HG03139 (cell line): ENCODE results near the gene PPP2CA.
A peak's percentile ranks its signal among the peaks of the same experiment; 100 is the strongest.
"Not testable (repeated sequence)": the region's sequence is repeated elsewhere in the genome, so short reads cannot be mapped to it uniquely, and the experiment has no call there.

ENCODE experiments used
- ATAC-seq: cut with Tn5 transposase; IDR thresholded peaks from one replicate; pipeline ENCODE4 v1.9.1; 2021; ENCODE audit not compliant: unreplicated experiment

Gene PPP2CA

GRCh38 chr5:134203630-134204029 is 22.2 kb downstream of the PPP2CA start:
- ATAC-seq: no peak

GRCh38 chr5:134195666-134196065 is 30.2 kb downstream of the PPP2CA start:
- no peak for ATAC-seq

DNA sequence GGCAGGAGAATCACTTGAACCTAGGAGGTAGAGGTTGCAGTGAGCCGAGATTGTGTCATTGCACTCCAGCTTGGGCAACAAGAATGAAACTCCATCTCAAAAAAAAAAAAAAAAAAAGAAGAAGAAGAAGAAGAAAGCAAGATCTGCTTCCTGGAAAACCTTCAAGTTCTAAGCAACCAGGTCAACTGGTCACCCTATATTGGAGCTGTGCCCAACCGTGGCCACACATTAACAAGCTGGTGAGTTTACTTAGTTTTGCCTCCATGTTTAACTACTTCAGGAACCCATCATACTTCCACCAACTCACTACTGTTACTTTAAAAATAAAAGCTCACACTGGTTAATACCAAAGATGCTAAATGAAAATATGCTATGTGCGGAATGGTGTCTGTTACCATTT is 36.8 kb downstream of the PPP2CA start:
- ATAC-seq: no peak

DNA sequence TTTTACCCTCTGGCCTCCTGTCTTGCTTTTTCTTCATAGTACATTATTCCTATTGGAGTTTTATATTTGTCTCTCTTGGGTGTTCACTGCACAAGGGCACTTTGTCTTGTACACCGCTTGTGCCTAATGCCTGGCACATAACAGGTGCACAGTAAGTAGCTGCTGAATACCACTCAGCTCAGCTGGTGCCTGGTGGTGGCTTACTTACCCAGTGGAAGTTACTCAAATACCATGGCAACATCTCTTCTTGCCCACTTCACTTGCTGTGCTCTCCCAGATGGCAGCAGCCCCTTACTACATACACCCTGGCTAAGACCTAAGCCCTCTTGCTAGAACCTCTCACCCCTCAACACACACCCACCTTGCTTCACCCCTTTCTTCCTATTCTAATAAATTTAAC is 37.8 kb downstream of the PPP2CA start:
- ATAC-seq: no peak

DNA sequence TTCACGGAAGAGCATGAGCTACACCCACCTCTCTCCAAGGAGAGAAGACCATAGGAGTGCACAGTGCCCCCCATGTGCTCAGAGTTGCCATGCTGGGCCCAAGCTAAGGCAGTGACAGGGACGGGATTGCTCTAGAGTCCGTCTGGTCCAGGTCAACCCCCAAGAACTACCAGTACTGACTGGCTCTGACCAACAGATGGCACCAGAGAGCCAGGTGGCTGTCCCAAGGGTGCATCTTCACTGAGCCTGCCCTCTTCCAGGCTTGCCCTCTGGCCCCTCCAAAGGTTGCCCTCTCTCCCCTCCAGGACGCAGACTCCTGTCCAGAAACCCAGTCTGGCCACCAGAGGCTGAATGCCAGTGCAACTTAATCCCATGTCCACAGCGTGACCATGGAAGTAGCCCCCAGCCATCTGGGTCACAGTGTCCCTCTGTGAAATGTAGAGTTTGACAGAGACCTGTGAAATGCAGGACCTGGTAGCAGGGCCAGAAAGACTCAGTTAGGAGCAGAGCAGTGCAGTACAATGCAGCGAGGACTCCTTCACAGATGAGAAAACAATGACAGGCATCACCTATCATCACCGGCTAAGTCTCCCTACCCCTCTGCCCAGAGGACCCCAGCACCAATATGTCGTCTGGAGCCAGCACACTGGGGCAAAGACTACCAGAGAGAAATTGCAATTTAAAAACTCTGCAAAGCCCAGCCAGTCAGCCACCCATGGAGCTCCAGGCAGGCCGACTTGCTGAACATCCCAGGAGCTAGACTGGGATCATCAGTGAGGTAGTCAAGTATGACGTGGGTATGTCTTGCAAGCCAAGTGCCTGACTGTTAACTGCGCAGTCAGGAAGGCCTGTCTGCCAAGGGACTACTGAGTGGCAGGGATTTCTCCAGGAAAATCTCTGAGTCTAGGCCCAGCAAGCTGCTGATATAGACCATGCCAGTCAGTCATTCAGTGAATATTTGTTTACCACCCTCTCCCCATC is 41.4 kb downstream of the PPP2CA start:
- ATAC-seq: peak; percentile 74

DNA sequence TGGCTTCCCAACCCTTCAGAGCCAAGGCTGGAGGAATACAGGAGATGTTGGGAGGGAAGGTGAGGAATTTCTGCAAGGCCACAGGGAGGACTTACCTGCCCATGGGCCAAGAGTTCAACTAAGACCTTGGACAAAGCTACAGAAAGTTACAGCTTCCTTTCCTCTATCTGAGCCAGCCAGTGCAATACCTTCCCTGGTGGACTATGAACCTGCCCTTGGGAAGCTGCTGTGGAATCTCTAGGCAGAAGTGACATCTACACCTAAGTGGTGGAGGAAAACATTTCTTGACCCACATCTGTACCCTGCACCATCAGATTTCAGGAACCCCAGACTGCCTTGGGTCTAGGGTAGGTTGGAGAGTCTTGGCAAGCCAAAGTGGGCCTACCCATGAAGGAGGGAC is 42.4 kb downstream of the PPP2CA start:
- ATAC-seq: no peak

GRCh38 chr5:134178096-134178419 is 47.8 kb downstream of the PPP2CA start:
- ATAC-seq: no peak

DNA sequence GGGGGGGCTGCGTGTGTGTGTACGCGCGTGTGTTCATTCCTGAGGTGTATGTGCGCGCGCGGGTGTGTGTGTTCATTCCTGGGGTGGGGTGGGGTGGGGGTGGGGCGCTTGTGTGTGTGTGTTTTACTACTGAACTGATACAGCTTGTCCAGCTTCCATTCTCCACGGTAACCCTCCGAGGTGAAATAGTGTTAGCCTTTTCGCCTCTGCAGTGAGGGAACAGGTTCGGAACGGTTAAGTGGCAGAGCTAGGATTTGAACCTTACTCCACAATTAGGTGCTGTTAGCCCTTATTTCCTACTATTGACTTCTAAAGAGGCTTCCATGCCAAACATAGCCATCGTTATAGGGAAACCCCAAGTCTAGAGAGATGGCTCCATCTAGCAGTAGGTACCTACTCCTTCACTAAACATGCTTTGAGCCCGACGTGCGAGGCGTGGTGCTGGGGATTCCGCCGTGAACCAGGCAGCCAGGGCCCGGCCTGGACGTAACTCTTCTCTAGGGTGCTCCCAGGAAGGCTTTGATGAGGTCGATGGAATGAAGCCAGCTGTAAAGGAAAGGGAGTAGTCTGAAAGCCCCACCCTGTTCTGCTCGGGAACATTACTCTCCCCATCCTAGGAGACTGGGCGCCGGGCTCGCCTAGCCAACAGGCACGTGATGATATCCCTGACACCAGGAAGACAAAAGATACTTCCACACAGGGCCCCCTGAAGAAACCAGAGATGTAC is 48.3 kb downstream of the PPP2CA start:
- no peak for ATAC-seq

DNA sequence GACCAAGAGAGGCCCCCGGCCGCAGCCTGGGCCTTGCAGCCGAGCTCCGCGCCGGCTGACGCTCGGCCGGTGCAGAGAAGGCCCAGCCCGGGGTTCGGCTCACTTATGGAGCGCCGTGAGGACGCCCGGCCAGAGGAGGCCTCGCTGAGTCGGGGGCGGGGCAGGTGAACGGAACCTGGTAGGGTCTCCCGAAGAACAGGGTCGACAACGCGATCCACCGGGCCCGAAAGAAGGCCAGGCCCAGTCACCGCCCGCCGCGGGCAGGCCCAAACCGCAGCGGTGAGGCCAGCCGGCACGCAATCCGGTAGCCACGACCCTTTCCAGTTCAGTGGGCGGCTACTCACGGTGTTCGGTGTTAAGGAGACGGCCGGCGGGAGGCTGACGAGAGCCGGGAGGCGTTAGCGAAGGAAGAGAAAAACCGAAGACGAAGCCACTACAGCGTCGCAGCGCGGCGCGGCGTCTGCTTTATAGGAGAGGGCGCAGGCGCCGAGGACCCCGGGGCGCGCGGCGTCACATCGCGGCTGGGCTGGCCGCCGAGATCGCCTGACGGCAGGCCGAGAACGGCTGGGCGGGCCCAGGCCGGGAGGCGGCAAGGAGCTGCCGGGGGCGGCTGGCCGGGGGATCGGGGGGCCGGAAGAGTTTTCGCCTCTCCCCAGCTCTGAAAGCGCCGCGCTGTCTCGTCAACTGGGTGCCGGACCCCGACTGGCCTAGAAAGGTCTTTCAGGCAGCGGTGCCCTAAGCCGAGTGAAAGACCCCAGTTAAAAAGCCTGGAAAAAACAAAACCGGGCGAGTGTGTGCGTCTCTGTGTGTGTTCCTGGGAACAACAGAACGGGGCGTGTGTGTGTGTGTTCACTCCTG is 49.1 kb downstream of the PPP2CA start, which contains the start of gene SKP1:
Gene SKP1 (minus strand): TSS at position 440 of the 858 bp plus-strand sequence. CDS start 2,928 bp downstream, outside the sequence.
- ATAC-seq: peak; percentile 73

GRCh38 chr5:134175921-134176510 is 49.9 kb downstream of the PPP2CA start:
- no peak for ATAC-seq

- ATAC-seq: no peak
Measured at GRCh38 chr5:134174841-134175839, 50.7 kb downstream of the PPP2CA start.

GRCh38 chr5:134171972-134172371 is 53.9 kb downstream of the PPP2CA start:
- ATAC-seq: no peak

GRCh38 chr5:134162592-134162991 is 63.3 kb downstream of the PPP2CA start:
- no peak for ATAC-seq

DNA sequence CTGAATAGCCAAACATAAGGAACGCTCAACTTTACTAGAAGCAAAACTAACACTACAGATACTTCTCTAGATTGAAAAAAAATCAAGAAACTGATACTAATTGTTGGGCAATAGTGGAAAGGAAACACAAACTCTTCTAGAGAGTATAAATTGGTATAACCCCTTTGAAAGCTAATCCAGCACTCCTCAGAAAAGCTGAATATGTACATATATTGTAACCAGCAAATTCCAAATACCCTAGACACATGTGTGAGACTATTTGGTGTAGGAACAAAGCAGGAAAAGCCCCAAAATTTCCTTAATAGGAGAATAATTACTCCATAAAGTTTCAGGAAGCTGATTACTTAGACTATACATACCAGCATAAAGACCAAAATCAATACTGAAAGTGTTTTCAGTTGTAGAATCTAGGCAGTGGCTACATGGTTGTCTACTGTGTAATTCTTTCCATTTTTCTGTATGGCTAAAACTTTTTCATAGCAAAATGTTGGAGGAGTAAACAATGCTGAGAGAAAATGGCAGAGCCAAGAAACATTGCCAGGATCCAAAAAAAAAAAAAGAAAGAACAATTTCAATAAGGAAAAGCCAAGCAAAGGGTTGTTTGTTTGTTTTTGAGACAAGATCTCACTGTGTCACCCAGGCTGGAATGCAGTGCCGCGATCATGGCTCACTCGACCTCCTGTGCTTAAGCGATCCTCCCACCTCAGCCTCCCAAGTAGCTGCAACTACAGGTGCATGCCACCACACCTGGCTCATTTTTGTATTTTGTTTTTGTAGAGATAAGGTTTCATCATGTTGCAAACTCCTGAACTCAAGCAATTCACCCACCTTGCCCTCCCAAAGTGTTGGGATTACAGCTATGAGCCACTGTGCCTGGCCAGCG is 64.1 kb downstream of the PPP2CA start:
- ATAC-seq: no peak

DNA sequence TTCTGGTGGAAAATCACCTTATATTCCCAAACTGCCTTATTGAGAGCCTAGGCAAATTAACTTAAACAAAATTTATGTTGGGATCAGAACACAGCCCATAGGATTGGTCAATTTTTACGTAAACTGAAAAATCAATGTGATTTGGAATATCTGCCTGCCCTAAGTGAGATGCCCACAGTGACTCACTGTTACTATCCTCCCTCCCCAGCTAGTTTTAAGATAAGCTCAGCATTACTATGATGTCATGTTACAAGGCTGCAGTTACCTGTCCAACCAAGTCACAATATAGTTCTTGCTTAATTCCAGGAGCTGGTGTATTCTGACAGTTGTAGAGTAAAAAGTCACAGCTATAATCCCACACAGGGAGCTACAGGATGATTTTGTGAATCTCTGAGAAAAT is 72.2 kb downstream of the PPP2CA start:
- ATAC-seq: no peak

- ATAC-seq: no peak
Measured at GRCh38 chr5:134153241-134153640, 72.6 kb downstream of the PPP2CA start.

DNA sequence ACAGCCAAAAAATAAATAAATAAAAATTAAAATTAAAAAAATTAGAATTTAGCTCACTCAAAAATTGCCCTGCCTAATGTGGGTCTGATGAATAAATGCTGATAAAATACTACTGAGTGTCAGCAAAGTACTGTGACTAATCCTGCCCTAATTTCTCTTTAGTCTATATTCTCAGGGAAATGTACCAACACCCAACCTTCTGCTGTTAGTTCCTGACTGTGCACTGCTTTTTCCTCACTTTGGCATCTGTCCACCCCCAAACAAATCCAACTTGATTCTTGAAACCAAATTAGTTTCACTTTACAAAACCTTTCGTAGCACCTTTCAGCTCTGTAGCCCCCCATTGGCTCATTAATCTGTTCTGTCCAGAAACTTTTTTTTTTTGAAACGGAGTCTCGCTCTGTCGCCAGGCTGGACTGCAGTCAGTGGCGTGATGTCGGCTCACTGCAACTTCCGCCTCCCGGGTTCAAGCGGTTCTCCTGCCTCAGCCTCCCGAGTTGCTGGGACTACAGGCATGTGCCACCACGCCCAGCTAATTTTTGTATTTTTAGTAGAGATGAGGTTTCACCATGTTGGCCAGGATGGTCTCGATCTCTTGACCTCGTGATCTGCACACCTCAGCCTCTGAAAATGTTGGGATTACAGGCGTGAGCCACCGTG is 73.6 kb downstream of the PPP2CA start:
- ATAC-seq: not testable (repeated sequence)

DNA sequence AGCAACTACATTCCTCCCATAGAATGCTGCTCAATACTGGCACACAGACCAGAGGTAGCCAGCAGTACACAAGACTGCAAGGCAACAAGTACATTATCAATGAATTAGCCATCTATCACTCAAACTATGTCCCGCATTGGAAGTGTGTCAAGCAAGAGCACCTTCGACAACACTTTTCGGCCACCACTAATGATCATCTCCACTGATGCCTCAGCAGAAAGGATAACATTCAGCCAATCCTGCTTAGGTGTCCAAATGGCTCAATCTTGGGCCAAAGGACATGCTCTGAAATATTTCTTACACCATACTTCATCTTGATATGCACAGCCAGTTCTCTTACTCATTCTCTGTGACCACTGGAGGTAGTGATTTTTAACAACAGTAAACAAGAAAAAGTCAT is 74.2 kb downstream of the PPP2CA start:
- no peak for ATAC-seq
